GM23248 (cell line): ENCODE data around the gene MMEL1.

Source experiments
- EZH2 ChIP-seq: fragments of 200-600 bp; sonication (generic); IDR thresholded peaks from 2 replicates; pipeline ENCODE4 v1.6.1; 2018; ENCODE audit warnings: antibody characterized with exemption, mild to moderate bottlenecking; ENCODE audit not compliant: insufficient read depth, poor library complexity, severe bottlenecking
- EZH2phosphoT487 ChIP-seq: fragments of 200-600 bp; sonication (generic); IDR thresholded peaks from 2 replicates; pipeline ENCODE4 v1.6.1; 2018; ENCODE audit warnings: antibody characterized with exemption, moderate library complexity, mild to moderate bottlenecking, low read depth; ENCODE audit not compliant: insufficient read depth

DNA sequence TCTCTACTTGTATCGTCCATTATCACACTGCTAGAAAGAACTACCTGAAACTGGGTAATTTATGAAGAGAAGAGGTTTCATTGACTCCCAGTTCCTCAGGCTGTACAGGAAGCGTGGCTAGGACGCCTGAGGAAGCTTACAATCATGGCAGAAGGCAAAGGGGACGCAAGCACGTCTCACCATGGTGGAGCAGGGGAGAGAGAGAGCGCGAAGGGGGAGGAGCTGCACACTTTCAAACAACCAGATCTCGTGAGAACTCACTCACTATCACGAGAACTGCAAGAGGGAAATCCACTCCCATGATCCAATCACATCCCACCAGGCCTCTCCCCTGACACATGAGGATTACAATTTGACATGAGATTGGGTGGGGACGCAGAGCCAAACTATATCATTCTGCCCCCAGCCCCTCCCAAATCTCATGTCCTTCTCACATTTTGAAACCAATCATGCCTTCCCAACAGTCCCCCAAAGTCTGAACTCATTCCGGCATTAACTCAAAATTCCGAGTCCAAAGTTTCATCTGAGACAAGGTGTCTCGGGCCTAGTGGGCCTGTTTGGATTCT, 8.0 kb downstream of the MMEL1 start:
- TF ChIP-seq EZH2phosphoT487 (no peak), EZH2 (no peak)
